Mucosa of rectum (tissue), 2 donors: ENCODE results near the gene ZSCAN5A.

ENCODE experiments used
- H3K27ac ChIP-seq, 2 donors: one replicate each; pipeline ENCODE4 v1.7.0; 2013; ENCODE audit warnings: inconsistent platforms in 2 of 2, low read depth in 2 of 2, low read length in 2 of 2
- H3K27me3 ChIP-seq, 2 donors: one replicate each; pipeline ENCODE4 v1.7.0; 2013; ENCODE audit warnings: low read length in 2 of 2; ENCODE audit not compliant: control insufficient read depth in 2 of 2, insufficient read depth in 2 of 2
- H3K36me3 ChIP-seq, 2 donors: one replicate each; pipeline ENCODE4 v1.7.0; 2013; ENCODE audit warnings: low read length in 2 of 2; ENCODE audit not compliant: control insufficient read depth in 2 of 2, insufficient read depth in 2 of 2
- H3K4me1 ChIP-seq, 2 donors: one replicate each; pipeline ENCODE4 v1.7.0; 2013; ENCODE audit warnings: low read length in 2 of 2, mild to moderate bottlenecking in 1 of 2; ENCODE audit not compliant: control insufficient read depth in 2 of 2, insufficient read depth in 2 of 2
- H3K4me3 ChIP-seq, 2 donors: one replicate each; pipeline ENCODE4 v1.7.0; 2013; ENCODE audit warnings: low read length in 2 of 2
- H3K9ac ChIP-seq, 2 donors: one replicate each; pipeline ENCODE4 v1.7.0; 2013; ENCODE audit warnings: low read length in 2 of 2, low read depth in 1 of 2, mild to moderate bottlenecking in 1 of 2
- H3K9me3 ChIP-seq, 2 donors: one replicate each; pipeline ENCODE4 v1.7.0; 2013; ENCODE audit warnings: low read length in 2 of 2; ENCODE audit not compliant: control insufficient read depth in 2 of 2
- donor health status: healthy.
- donor health status: Normal muscosa, but diverticular disease.

ZSCAN5A gene

GRCh38 chr19:56304243-56304642 is 10.4 kb downstream of the ZSCAN5A start:
- Histone ChIP-seq H3K4me1 (no peaks in the 10 kb centered on the region), H3K27me3 (no peaks in the 10 kb centered on the region), H3K9me3 (no peaks in the 10 kb centered on the region), H3K9ac (no peak overlapping the region), H3K4me3 (no peak overlapping the region), H3K36me3 (peaks cover 2 to 11% of the 10 kb centered on the region in 2 donors), H3K27ac (no peak overlapping the region)

- no peaks in the 10 kb centered on the region for H3K4me1 ChIP-seq
- H3K27ac ChIP-seq: no peak overlapping the region
- no peak overlapping the region for H3K4me3 ChIP-seq
- no peaks in the 10 kb centered on the region for H3K9me3 ChIP-seq
- no peaks in the 10 kb centered on the region for H3K27me3 ChIP-seq
- peaks cover 0 to 7% of the 10 kb centered on the region in 2 donors for H3K36me3 ChIP-seq
- no peak overlapping the region for H3K9ac ChIP-seq
Measured at GRCh38 chr19:56301886-56302620, 12.6 kb downstream of the ZSCAN5A start.

- H3K27me3 ChIP-seq: no peaks in the 10 kb centered on the region
- H3K36me3 ChIP-seq: peaks cover 0 to 10% of the 10 kb centered on the region in 2 donors
- H3K4me3 ChIP-seq: no peak overlapping the region
- no peaks in the 10 kb centered on the region for H3K4me1 ChIP-seq
- H3K9me3 ChIP-seq: no peaks in the 10 kb centered on the region
- no peak overlapping the region for H3K27ac ChIP-seq
- no peak overlapping the region for H3K9ac ChIP-seq
Measured at GRCh38 chr19:56301155-56301554, 13.5 kb downstream of the ZSCAN5A start.

- Histone ChIP-seq H3K4me1 (no peaks in the 10 kb centered on the region), H3K9me3 (no peaks in the 10 kb centered on the region), H3K4me3 (no peak overlapping the region), H3K27ac (no peak overlapping the region), H3K27me3 (no peaks in the 10 kb centered on the region), H3K36me3 (peaks cover 7 to 19% of the 10 kb centered on the region in 2 donors), H3K9ac (no peak overlapping the region)
Measured at GRCh38 chr19:56299688-56300087, 15.0 kb downstream of the ZSCAN5A start.

- Histone ChIP-seq H3K27me3 (no peaks in the 10 kb centered on the region), H3K4me1 (no peaks in the 10 kb centered on the region), H3K4me3 (no peak overlapping the region), H3K9ac (no peak overlapping the region), H3K36me3 (peaks cover 8 to 16% of the 10 kb centered on the region in 2 donors), H3K27ac (no peak overlapping the region), H3K9me3 (no peaks in the 10 kb centered on the region)
Measured at GRCh38 chr19:56297010-56297409, 17.6 kb downstream of the ZSCAN5A start.

- Histone ChIP-seq H3K9me3 (no peaks in the 10 kb centered on the region), H3K9ac (no peak overlapping the region), H3K4me1 (no peaks in the 10 kb centered on the region), H3K4me3 (no peak overlapping the region), H3K27ac (no peak overlapping the region), H3K27me3 (no peaks in the 10 kb centered on the region), H3K36me3 (peaks cover 8 to 16% of the 10 kb centered on the region in 2 donors)
Measured at GRCh38 chr19:56295531-56296455, 18.8 kb downstream of the ZSCAN5A start.

GRCh38 chr19:56294549-56294948 is 20.1 kb downstream of the ZSCAN5A start:
- Histone ChIP-seq H3K9ac (no peak overlapping the region), H3K27me3 (no peaks in the 10 kb centered on the region), H3K27ac (no peak overlapping the region), H3K9me3 (no peaks in the 10 kb centered on the region), H3K4me3 (no peak overlapping the region), H3K36me3 (peaks cover 8 to 16% of the 10 kb centered on the region in 2 donors), H3K4me1 (no peaks in the 10 kb centered on the region)

GRCh38 chr19:56291867-56292266 is 22.8 kb downstream of the ZSCAN5A start:
- no peaks in the 10 kb centered on the region for H3K4me1 ChIP-seq
- no peak overlapping the region for H3K4me3 ChIP-seq
- no peaks in the 10 kb centered on the region for H3K9me3 ChIP-seq
- H3K27me3 ChIP-seq: no peaks in the 10 kb centered on the region
- peaks cover 10 to 12% of the 10 kb centered on the region in 2 donors for H3K36me3 ChIP-seq
- no peak overlapping the region for H3K9ac ChIP-seq
- H3K27ac ChIP-seq: no peak overlapping the region

GRCh38 chr19:56290104-56290503 is 24.5 kb downstream of the ZSCAN5A start:
- Histone ChIP-seq H3K9me3 (no peaks in the 10 kb centered on the region), H3K27me3 (no peaks in the 10 kb centered on the region), H3K27ac (no peak overlapping the region), H3K9ac (no peak overlapping the region), H3K4me1 (no peaks in the 10 kb centered on the region), H3K36me3 (peaks cover 5% of the 10 kb centered on the region in 2 donors), H3K4me3 (no peak overlapping the region)

GRCh38 chr19:56284746-56285145 is 29.9 kb downstream of the ZSCAN5A start:
- H3K4me3 ChIP-seq: no peak overlapping the region
- H3K4me1 ChIP-seq: no peaks in the 10 kb centered on the region
- H3K9ac ChIP-seq: no peak overlapping the region
- no peaks in the 10 kb centered on the region for H3K9me3 ChIP-seq
- H3K36me3 ChIP-seq: peaks cover 0 to 2% of the 10 kb centered on the region in 2 donors
- no peak overlapping the region for H3K27ac ChIP-seq
- H3K27me3 ChIP-seq: no peaks in the 10 kb centered on the region
